Natural killer cell (primary cell): Measurements from ENCODE around the gene DNAJA1. TPM values are rescaled to one million over a fixed set of nuclear protein-coding genes. Genes with fewer than 3 reads are reported as not detected.

Source experiments
- ATAC-seq, 3 donors: fragments of 150-1000 bp in 2 of 3; fragments of 200-7000 bp in 1 of 3; cut with Tn5 transposase; 1 replicate in 1 of 3; 2 replicates in 2 of 3; pipeline ENCODE4 v1.10.0; 2021; ENCODE audit warnings: mild to moderate bottlenecking in 2 of 3, moderate library complexity in 2 of 3
- DNase-seq, 2 donors: peaks; one replicate each; pipeline versions ENCODE4 v3.0.0 to v3.0.0-alpha.2; 2013 to 2021; ENCODE audit warnings: mixed read lengths in 1 of 2
- H3K27ac ChIP-seq: one replicate; pipeline ENCODE4 v1.5.1; 2013; ENCODE audit warnings: mild to moderate bottlenecking, low read length
- H3K27me3 ChIP-seq: one replicate; pipeline ENCODE4 v1.6.1; 2013; ENCODE audit warnings: low read length; ENCODE audit not compliant: control insufficient read depth, insufficient read depth
- H3K36me3 ChIP-seq: one replicate; pipeline ENCODE4 v1.6.1; 2013; ENCODE audit warnings: low read length; ENCODE audit not compliant: control insufficient read depth, insufficient read depth
- H3K4me1 ChIP-seq: one replicate; pipeline ENCODE4 v1.6.1; 2013; ENCODE audit warnings: low read length; ENCODE audit not compliant: control insufficient read depth, insufficient read depth
- H3K4me3 ChIP-seq: one replicate; pipeline ENCODE4 v1.5.1; 2013; ENCODE audit warnings: low read length
- H3K9me3 ChIP-seq: one replicate; pipeline ENCODE4 v1.6.1; 2013; ENCODE audit warnings: low read length; ENCODE audit not compliant: control insufficient read depth, insufficient read depth
- H3K27ac Mint-ChIP-seq, 2 donors: one replicate each; pipeline ENCODE4 v1.8.0; 2022; ENCODE audit warnings: mild to moderate bottlenecking in 2 of 2, mixed read lengths in 2 of 2, moderate library complexity in 1 of 2
- H3K27me3 Mint-ChIP-seq, 2 donors: one replicate each; pipeline ENCODE4 v1.8.0; 2022; ENCODE audit warnings: low read depth in 2 of 2, mixed read lengths in 2 of 2
- H3K36me3 Mint-ChIP-seq: one replicate; pipeline ENCODE4 v1.8.0; 2022; ENCODE audit warnings: mixed read lengths
- H3K4me1 Mint-ChIP-seq, 2 donors: one replicate each; pipeline ENCODE4 v1.8.0; 2022; ENCODE audit warnings: mixed read lengths in 2 of 2
- H3K4me3 Mint-ChIP-seq: one replicate; pipeline ENCODE4 v1.8.0; 2022; ENCODE audit warnings: mild to moderate bottlenecking, moderate library complexity, mixed read lengths
- H3K9me3 Mint-ChIP-seq, 2 donors: one replicate each; pipeline ENCODE4 v1.8.0; 2022; ENCODE audit warnings: mixed read lengths in 2 of 2
- WGBS: methylation state at CpG from one replicate; pipeline ENCODE4 v1.1.7; 2013; ENCODE audit warnings: missing lambda C conversion rate; ENCODE audit not compliant: insufficient coverage; 5-methylcytosine and 5-hydroxymethylcytosine counted together
- intact Hi-C: fragments of 100-400 bp; cut with micrococcal nuclease; formaldehyde crosslinking; loops from one replicate; pipeline ENCODE4 v1.14.2; 2022
- total RNA-seq, 4 donors: library from RNA; stranded (reverse); fragments of 120-200 nt in 1 of 4; gene quantifications; one replicate each; pipeline versions ENCODE4 v1.2.3 to v1.2.4, GENCODE V29; 2013 to 2022
- TF ChIP-seq, protein P1 (sequence below): fragments of 200-600 bp; IDR thresholded peaks from one replicate; pipeline ENCODE4 v1.8.0; 2022; ENCODE audit warnings: antibody characterized with exemption

The DNAJA1 gene
- total RNA-seq, 3 donors from 2014 or later (not counting 1 experiment from before 2014, with no cell fraction given) = 150 to 244 (median 192) TPM

DNA sequence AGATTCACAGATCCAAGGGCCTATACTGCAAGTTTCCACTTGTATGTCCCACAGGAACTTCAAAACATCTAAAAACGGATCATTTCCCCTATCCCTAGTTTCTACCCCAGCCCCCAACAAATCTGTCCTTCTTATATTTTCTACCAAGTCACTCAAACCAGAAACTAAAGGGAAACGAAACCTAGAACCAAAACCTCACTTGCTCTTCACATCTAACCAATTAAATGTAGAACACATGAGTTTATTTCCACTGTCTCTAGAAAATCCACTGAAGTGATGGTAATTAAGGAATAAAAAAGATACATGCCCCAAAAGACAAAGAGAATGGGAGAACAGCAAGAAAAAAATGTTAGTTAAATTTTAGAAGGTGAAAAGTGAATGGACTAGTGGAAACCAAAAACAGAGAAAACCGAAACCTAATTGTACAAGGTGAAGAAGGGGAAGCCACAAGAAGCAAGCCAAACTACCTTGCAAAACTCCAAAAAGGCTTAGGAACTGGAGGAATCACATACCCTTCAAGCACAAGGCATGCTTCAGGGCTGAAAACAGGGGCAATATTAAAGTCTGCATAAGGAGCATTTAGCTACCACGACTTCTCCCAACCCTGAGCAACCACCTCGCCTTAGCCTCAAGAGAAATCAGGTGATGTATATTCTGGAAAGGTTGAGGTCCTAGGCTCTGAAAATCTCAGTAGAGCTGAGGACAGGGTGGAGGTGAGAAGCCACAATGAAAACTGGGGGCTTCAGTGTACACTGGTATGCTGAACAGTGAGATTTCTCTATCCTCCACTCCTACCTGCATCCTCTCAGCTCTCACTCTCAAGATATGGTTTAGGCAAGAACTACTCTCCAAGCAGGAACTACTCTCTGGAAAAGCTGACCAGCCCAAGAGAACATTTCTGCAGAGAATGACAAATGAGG is 40.3 kb downstream of the DNAJA1 start:
- Histone ChIP-seq H3K4me1 (no peaks in the 10 kb centered on the region), H3K9me3 (no peaks in the 10 kb centered on the region), H3K27ac (no peak overlapping the region), H3K27me3 (no peaks in the 10 kb centered on the region), H3K36me3 (peaks cover 76% of the 10 kb centered on the region), H3K4me3 (no peak overlapping the region)
- H3K27me3 Mint-ChIP-seq = no peaks in the 10 kb centered on the region
- intact Hi-C loops = no loop called here
- no peak overlapping the region for H3K4me3 Mint-ChIP-seq
- ATAC-seq (no peak), DNase-seq (no peak)
- no peak overlapping the region for H3K27ac Mint-ChIP-seq
- H3K36me3 Mint-ChIP-seq = peaks cover 26% of the 10 kb centered on the region
- TF ChIP-seq, protein P1, sequence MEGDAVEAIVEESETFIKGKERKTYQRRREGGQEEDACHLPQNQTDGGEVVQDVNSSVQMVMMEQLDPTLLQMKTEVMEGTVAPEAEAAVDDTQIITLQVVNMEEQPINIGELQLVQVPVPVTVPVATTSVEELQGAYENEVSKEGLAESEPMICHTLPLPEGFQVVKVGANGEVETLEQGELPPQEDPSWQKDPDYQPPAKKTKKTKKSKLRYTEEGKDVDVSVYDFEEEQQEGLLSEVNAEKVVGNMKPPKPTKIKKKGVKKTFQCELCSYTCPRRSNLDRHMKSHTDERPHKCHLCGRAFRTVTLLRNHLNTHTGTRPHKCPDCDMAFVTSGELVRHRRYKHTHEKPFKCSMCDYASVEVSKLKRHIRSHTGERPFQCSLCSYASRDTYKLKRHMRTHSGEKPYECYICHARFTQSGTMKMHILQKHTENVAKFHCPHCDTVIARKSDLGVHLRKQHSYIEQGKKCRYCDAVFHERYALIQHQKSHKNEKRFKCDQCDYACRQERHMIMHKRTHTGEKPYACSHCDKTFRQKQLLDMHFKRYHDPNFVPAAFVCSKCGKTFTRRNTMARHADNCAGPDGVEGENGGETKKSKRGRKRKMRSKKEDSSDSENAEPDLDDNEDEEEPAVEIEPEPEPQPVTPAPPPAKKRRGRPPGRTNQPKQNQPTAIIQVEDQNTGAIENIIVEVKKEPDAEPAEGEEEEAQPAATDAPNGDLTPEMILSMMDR = no peak
- 76% methylated on average over 5 of the region's 5 CpGs for WGBS
- H3K4me1 Mint-ChIP-seq = peaks cover 6 to 12% of the 10 kb centered on the region in 2 donors
- H3K9me3 Mint-ChIP-seq = no peaks in the 10 kb centered on the region

GRCh38 chr9:33068991-33069390 is 43.9 kb downstream of the DNAJA1 start:
- peaks cover 72% of the 10 kb centered on the region for H3K36me3 ChIP-seq
- peaks cover 18 to 25% of the 10 kb centered on the region in 2 donors for H3K4me1 Mint-ChIP-seq
- no peaks in the 10 kb centered on the region for H3K27me3 Mint-ChIP-seq
- no peak overlapping the region for H3K4me3 ChIP-seq
- H3K4me3 Mint-ChIP-seq = no peak overlapping the region
- no peak overlapping the region for H3K27ac ChIP-seq
- DNase-seq (no peak), ATAC-seq (no peak)
- H3K9me3 Mint-ChIP-seq = no peaks in the 10 kb centered on the region
- intact Hi-C loops = no loop called here
- TF ChIP-seq, protein P1 = no peak
- H3K9me3 ChIP-seq = no peaks in the 10 kb centered on the region
- no peaks in the 10 kb centered on the region for H3K4me1 ChIP-seq
- WGBS = 100% methylated on average over 1 of the region's 1 CpG
- H3K27ac Mint-ChIP-seq = no peak overlapping the region
- H3K27me3 ChIP-seq = no peaks in the 10 kb centered on the region
- H3K36me3 Mint-ChIP-seq = peaks cover 28% of the 10 kb centered on the region

GRCh38 chr9:33076046-33077004 is 51.3 kb downstream of the DNAJA1 start, which contains the start of gene SMU1:
SMU1 (minus strand) TSS chr9:33076674; CDS start chr9:33076608, 66 bp downstream.
- WGBS = under 1% methylated on average over 53 of the region's 53 CpGs

More at GRCh38 chr9:33076046-33077004, 51.3 kb downstream of the DNAJA1 start, which contains the start of gene SMU1:
- Histone ChIP-seq H3K27me3 (no peaks in the 10 kb centered on the region), H3K4me3 (peak within 1 kb of the TSS; percentile 53), H3K9me3 (no peaks in the 10 kb centered on the region), H3K27ac (peak within 1 kb of the TSS; percentile 88), H3K4me1 (peaks cover 17% of the 10 kb centered on the region), H3K36me3 (peaks cover 17% of the 10 kb centered on the region)
- peaks cover 23% of the 10 kb centered on the region in 2 donors for H3K4me1 Mint-ChIP-seq
- TF ChIP-seq, protein P1 = no peak
- peak within 1 kb of the TSS; percentile 93 to 99 for H3K27ac Mint-ChIP-seq
- peak within 1 kb of the TSS; percentile 96 for H3K4me3 Mint-ChIP-seq
- intact Hi-C loops = loop anchor here (1.0 to 5.0 kb wide), 3 partner anchors 49 to 188 kb away; partner anchors contain the start of genes APTX, BAG1 and DNAJA1
- no peaks in the 10 kb centered on the region for H3K9me3 Mint-ChIP-seq
- H3K27me3 Mint-ChIP-seq = no peaks in the 10 kb centered on the region
- no peaks in the 10 kb centered on the region for H3K36me3 Mint-ChIP-seq
- DNase-seq (peak; percentile 90 to 98), ATAC-seq (peak; percentile 94 to 99 (median 95))
